Liver (tissue), 3 donors: ENCODE results near the gene TMEM107.

Source experiments
- ATF3 ChIP-seq: IDR thresholded peaks from 2 replicates; pipeline ENCODE4 v1.6.1; 2016; ENCODE audit warnings: antibody characterized with exemption
- CTCF ChIP-seq: fragments of 150-350 bp; IDR thresholded peaks from 2 replicates; pipeline ENCODE4 v1.5.1; 2017; ENCODE audit warnings: improper control_type of control experiment, low read depth, low read length; ENCODE audit not compliant: missing input control
- JUND ChIP-seq, 2 donors: IDR thresholded peaks; 2 replicates each; pipeline ENCODE4 v1.6.1; 2016; ENCODE audit warnings: antibody characterized with exemption in 2 of 2
- MAX ChIP-seq: IDR thresholded peaks from 2 replicates; pipeline ENCODE4 v1.6.1; 2016; ENCODE audit warnings: antibody characterized with exemption
- SP1 ChIP-seq: IDR thresholded peaks from 2 replicates; pipeline ENCODE4 v1.6.1; 2018; ENCODE audit warnings: antibody characterized with exemption, mild to moderate bottlenecking
- TAF1 ChIP-seq: conservative IDR thresholded peaks from 2 replicates; pipeline ENCODE4 v1.6.1; 2016; ENCODE audit warnings: antibody characterized with exemption, mild to moderate bottlenecking
- YY1 ChIP-seq: IDR thresholded peaks from 2 replicates; pipeline ENCODE4 v1.6.1; 2016; ENCODE audit warnings: antibody characterized with exemption, mild to moderate bottlenecking
- donor health status: healthy.
- donor health status: healthy.

GRCh38 chr17:8142887-8143580 is 33.1 kb downstream of the TMEM107 start:
- TF ChIP-seq CTCF (no peak), JUND (IDR thresholded peaks at IDR 0.05) (no peak), SP1 (no peak), ATF3 (no peak), YY1 (no peak), MAX (no peak), TAF1 (no peak)
